Suprapubic skin (tissue), 3 donors: Measurements from ENCODE around the gene PDCD7.

Experiments used
- EP300 ChIP-seq: sonication (generic); formaldehyde crosslinking; IDR thresholded peaks from one replicate; pipeline ENCODE4 v1.6.1; 2017; ENCODE audit warnings: antibody characterized with exemption
- POLR2A ChIP-seq, 2 donors: fragments of 450-650 bp; IDR thresholded peaks; one replicate each; pipeline ENCODE4 v1.6.1; 2017; ENCODE audit warnings: antibody characterized with exemption in 2 of 2, mild to moderate bottlenecking in 2 of 2, moderate library complexity in 2 of 2
- TF ChIP-seq, protein P1 (sequence below), 2 donors: fragments of 200-600 bp in 1 of 2; fragments of 450-650 bp in 1 of 2; sonication (generic) in 1 of 2; IDR thresholded peaks; one replicate each; pipeline ENCODE4 v1.5.1; 2016 to 2019; ENCODE audit warnings: antibody characterized with exemption in 2 of 2, mild to moderate bottlenecking in 1 of 2, moderate library complexity in 1 of 2

DNA sequence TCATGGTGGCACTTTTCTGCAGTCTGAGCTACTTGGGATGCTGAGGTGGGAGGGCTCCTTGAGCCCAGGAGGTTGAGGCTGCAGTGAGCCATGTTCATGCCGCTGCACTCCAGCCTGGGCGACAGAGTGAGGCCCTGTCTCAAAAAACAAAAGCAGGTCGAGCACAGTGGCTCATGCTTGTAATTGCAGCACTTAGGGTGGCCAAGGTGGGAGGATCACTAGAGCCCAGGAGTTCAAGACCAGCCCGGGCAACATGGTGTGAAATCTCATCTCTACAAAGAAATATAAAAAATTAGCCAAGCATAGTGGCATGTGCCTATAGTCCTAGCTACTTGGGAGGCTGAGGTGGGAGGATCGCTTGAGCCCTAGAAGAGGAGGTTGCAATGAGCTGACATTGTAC, 28.6 kb downstream of the PDCD7 start:
- TF ChIP-seq, protein P1, sequence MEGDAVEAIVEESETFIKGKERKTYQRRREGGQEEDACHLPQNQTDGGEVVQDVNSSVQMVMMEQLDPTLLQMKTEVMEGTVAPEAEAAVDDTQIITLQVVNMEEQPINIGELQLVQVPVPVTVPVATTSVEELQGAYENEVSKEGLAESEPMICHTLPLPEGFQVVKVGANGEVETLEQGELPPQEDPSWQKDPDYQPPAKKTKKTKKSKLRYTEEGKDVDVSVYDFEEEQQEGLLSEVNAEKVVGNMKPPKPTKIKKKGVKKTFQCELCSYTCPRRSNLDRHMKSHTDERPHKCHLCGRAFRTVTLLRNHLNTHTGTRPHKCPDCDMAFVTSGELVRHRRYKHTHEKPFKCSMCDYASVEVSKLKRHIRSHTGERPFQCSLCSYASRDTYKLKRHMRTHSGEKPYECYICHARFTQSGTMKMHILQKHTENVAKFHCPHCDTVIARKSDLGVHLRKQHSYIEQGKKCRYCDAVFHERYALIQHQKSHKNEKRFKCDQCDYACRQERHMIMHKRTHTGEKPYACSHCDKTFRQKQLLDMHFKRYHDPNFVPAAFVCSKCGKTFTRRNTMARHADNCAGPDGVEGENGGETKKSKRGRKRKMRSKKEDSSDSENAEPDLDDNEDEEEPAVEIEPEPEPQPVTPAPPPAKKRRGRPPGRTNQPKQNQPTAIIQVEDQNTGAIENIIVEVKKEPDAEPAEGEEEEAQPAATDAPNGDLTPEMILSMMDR (IDR thresholded peaks at IDR 0.05) = no peak
- no peak for TF ChIP-seq EP300
- TF ChIP-seq POLR2A (IDR thresholded peaks at IDR 0.05) = no peak
